HL-60 (cell line): ENCODE measurements around the gene UBE2J2.

ENCODE experiments used
- DNase-seq, 2 experiments: peaks; one replicate each; pipeline ENCODE4 v3.0.0-alpha.2; 2010 to 2020; ENCODE audit warnings: low read depth in 1 of 2, low spot score in 1 of 2
- H3K27ac ChIP-seq: fragments of 250-450 bp; sonication (Bioruptor Pico); replicated peaks from 2 replicates; pipeline ENCODE4 v1.5.1; 2020; ENCODE audit warnings: mild to moderate bottlenecking, moderate library complexity
- H3K27me3 ChIP-seq: fragments of 250-450 bp; sonication (Bioruptor Pico); 2 replicates; pipeline ENCODE4 v1.5.1; 2021; ENCODE audit warnings: mild to moderate bottlenecking, moderate library complexity; ENCODE audit not compliant: insufficient read depth, poor library complexity, severe bottlenecking
- H3K4me3 ChIP-seq: replicated peaks from 2 replicates; pipeline ENCODE4 v1.5.1; 2011; ENCODE audit warnings: mild to moderate bottlenecking, control low read depth, low read length; ENCODE audit not compliant: insufficient read depth
- CTCF ChIP-seq: IDR thresholded peaks from one replicate; pipeline ENCODE4 v1.5.1; 2011; ENCODE audit warnings: low read length, control low read depth, inconsistent platforms; ENCODE audit not compliant: insufficient read depth
- GABPA ChIP-seq: IDR thresholded peaks from 2 replicates; pipeline ENCODE4 v1.6.1; 2012; ENCODE audit warnings: low read depth
- POLR2AphosphoS5 ChIP-seq: IDR thresholded peaks from 2 replicates; pipeline ENCODE4 v1.6.1; 2012; ENCODE audit warnings: low read depth
- REST ChIP-seq: IDR thresholded peaks from 2 replicates; pipeline ENCODE4 v1.6.1; 2012; ENCODE audit warnings: low read depth; ENCODE audit not compliant: insufficient replicate concordance
- SPI1 ChIP-seq: IDR thresholded peaks from 2 replicates; pipeline ENCODE4 v1.6.1; 2012; ENCODE audit warnings: low read depth, mild to moderate bottlenecking, borderline replicate concordance

UBE2J2 gene

DNA sequence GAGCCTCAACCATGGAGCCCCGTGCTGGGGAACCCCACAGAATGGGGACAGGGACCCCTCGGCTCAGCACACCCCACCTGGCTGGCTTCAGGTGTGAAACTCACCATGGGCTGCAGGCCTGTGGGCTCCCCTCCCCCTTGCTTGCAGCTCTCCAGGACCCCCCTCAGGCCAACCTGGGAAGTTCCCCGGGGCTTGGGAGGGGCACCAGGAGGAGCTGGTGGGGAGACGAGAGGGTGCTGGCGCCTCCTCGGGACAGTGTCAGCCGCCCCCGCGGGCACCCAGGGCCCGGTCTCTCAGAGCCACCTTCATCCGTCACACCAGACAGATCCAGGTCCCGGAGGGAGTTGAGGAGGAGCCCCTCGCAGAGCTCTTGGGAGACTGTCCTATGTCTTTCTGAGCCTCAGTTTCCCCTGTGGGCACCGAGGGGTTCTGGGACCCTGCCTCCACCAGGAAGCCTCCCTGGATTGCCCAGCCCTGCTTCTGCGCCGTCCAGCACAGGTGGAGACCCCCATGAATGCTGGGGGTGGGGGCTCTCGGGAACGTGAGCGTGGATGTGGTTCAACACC lies 66.6 kb downstream of the UBE2J2 start:
- no peak for TF ChIP-seq REST
- no peak for TF ChIP-seq SPI1
- TF ChIP-seq POLR2AphosphoS5, result no peak
- TF ChIP-seq CTCF, result no peak
- no peak for TF ChIP-seq GABPA
- Histone ChIP-seq H3K27ac (no peak overlapping the region), H3K4me3 (no peak overlapping the region), H3K27me3 (peaks cover 48% of the 10 kb centered on the region)
- no peak for DNase-seq

GRCh38 chr1:1206376-1206965 lies 67.2 kb downstream of the UBE2J2 start, which contains the start of gene TNFRSF18:
Gene TNFRSF18, minus strand, starts transcription at chr1:1206592. Its CDS starts 21 bp downstream, at chr1:1206571.
- DNase-seq, result no peak
- Histone ChIP-seq H3K4me3 (no peak within 1 kb of the TSS), H3K27me3 (peaks cover 48% of the 10 kb centered on the region), H3K27ac (no peak within 1 kb of the TSS)
- no peak for TF ChIP-seq REST
- no peak for TF ChIP-seq SPI1
- no peak for TF ChIP-seq POLR2AphosphoS5
- no peak for TF ChIP-seq GABPA
- no peak for TF ChIP-seq CTCF

GRCh38 chr1:1205769-1206375 lies 67.8 kb downstream of the UBE2J2 start:
- no peak overlapping the region for H3K4me3 ChIP-seq

More at GRCh38 chr1:1205769-1206375, 67.8 kb downstream of the UBE2J2 start:
- Histone ChIP-seq H3K27ac (no peak overlapping the region), H3K27me3 (peaks cover 49% of the 10 kb centered on the region)
- TF ChIP-seq SPI1, result peak; percentile 26; the same call in 1 of the 2 replicates
- no peak for TF ChIP-seq GABPA
- no peak for TF ChIP-seq CTCF
- peak in 1 of 2 experiments; percentile 36 for DNase-seq
